HepG2 (cell line): ENCODE measurements around the gene NUDT22. TPM values are rescaled to one million over a fixed set of nuclear protein-coding genes. Genes with fewer than 3 reads are reported as not detected.
A peak's percentile ranks its signal among the peaks of the same experiment; 100 is the strongest.

ENCODE experiments used
- ELF3 ChIP-seq: IDR thresholded peaks from 2 replicates; pipeline ENCODE4 v1.6.1; 2016; ENCODE audit warnings: missing genetic modification reagents, missing compliant biosample characterization
- KMT2A ChIP-seq: sonication (generic); formaldehyde crosslinking; IDR thresholded peaks from 2 replicates; pipeline ENCODE4 v1.4.0; 2020; ENCODE audit warnings: missing genetic modification reagents
- MIER2 ChIP-seq: IDR thresholded peaks from 2 replicates; pipeline ENCODE4 v1.6.1; 2016; ENCODE audit warnings: missing biosample characterization, missing genetic modification reagents
- YY1 ChIP-seq: IDR thresholded peaks from 2 replicates; pipeline ENCODE4 v1.6.1; 2011; ENCODE audit warnings: low read length, low read depth, moderate library complexity, mild to moderate bottlenecking; ENCODE audit not compliant: insufficient read depth, insufficient replicate concordance
- ZFP82 ChIP-seq: sonication (generic); formaldehyde crosslinking; IDR thresholded peaks from 2 replicates; pipeline ENCODE4 v1.5.1; 2020; ENCODE audit warnings: mild to moderate bottlenecking, missing genetic modification reagents, borderline replicate concordance
- polyA plus RNA-seq, 8 experiments: library from polyadenylated mRNA; depleted of rRNA in 3 of 8; stranded (reverse) in 7 of 8; unstranded in 1 of 8; fragments of >200 nt; fragmentation: Illumina TruSeq in 4 of 8; extraction: Trizol in 4 of 8; gene quantifications; 2 replicates each; pipeline versions ENCODE4 v1.2.1 to v1.2.3, GENCODE V29; 2011 to 2016; ENCODE audit warnings: low read depth in 4 of 8, missing spikeins in 1 of 8, mixed read lengths in 1 of 8; ENCODE audit not compliant: insufficient read depth in 1 of 8
- total RNA-seq, 5 experiments: library from RNA; depleted of rRNA; stranded (reverse); fragments of >200 nt; fragmentation: Illumina TruSeq; extraction: Trizol; gene quantifications; 2 replicates each; pipeline ENCODE4 v1.2.3, GENCODE V29; 2016; ENCODE audit warnings: low read depth in 1 of 5
- TF ChIP-seq, protein P1 (sequence below): sonication (generic); formaldehyde crosslinking; IDR thresholded peaks from 2 replicates; pipeline ENCODE4 v1.4.0; 2020; ENCODE audit warnings: missing genetic modification reagents, borderline replicate concordance
- TF ChIP-seq, protein P2 (sequence below): sonication (generic); formaldehyde crosslinking; IDR thresholded peaks from 2 replicates; pipeline ENCODE4 v1.4.0; 2020; ENCODE audit warnings: missing genetic modification reagents
- TF ChIP-seq, protein P3 (sequence below): sonication (generic); formaldehyde crosslinking; IDR thresholded peaks from 2 replicates; pipeline ENCODE4 v1.5.1; 2020; ENCODE audit warnings: mild to moderate bottlenecking, missing genetic modification reagents
- TF ChIP-seq, protein P4 (sequence below): sonication (generic); formaldehyde crosslinking; IDR thresholded peaks from 2 replicates; pipeline ENCODE4 v1.4.0; 2020; ENCODE audit warnings: mild to moderate bottlenecking, low read depth, missing genetic modification reagents
- TF ChIP-seq, protein P5 (sequence below): sonication (generic); formaldehyde crosslinking; IDR thresholded peaks from 2 replicates; pipeline ENCODE4 v1.5.1; 2020; ENCODE audit warnings: mild to moderate bottlenecking, missing genetic modification reagents, borderline replicate concordance
- TF ChIP-seq, protein P6 (sequence below): sonication (generic); formaldehyde crosslinking; IDR thresholded peaks from 2 replicates; pipeline ENCODE4 v1.5.0; 2020; ENCODE audit warnings: missing genetic modification reagents, mild to moderate bottlenecking, borderline replicate concordance

The NUDT22 gene
- total and polyA plus RNA-seq, 2 of the 13 experiments (the other 11 are each of a cell fraction or from before 2014, with no cell fraction given), result 33.5 to 39.8 TPM

DNA sequence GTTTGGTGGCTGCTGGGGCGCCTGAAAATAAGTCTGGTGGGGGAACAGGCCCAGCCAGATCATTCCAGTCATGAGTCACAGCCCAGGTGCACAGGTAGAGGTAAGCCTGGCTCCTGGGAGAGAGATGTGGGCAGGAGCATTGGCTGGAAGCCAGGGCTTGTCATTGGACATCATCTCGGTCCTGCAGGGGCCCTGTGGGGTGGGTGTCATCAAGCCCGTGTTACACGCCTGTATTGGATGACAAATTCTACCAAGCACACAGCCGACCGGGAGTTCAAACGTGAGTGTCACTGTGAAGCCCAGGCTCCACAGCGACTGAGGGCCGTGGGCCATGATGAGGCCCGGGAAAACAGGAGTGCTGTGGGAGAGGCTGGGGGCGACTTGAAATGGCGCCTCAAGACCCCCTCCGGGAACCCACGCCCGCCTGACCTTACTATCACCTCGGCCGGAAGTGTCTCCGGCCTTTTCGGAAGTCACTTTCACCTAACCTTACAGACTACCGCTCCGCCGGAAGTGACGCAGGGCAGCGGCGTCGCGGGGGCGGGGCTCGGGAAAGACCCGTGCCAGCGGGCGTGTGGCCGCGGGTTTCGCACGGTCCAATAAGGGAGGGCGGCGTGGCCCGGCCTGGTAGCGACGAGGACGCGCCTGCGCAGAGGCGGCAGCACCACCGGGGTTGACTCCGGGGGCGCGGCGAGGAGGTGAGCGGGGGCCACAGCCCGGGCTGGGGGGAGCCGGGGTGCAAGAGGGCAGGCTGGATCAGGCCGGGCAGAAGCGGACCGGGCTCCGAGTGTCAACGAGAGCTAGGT lies 14.6 kb downstream of the NUDT22 start, which contains the start of gene FKBP2 (continued):
- TF ChIP-seq ZFP82 (CRISPR knock-in tag) (0 out of 2 replicates have a peak, but pooled peaks have one; percentile 69), MIER2 (CRISPR knock-in tag) (no peak), KMT2A (CRISPR knock-in tag) (0 out of 2 replicates have a peak, but pooled peaks have one; percentile 36), ELF3 (CRISPR knock-in tag) (peak; percentile 57; the same call in 1 of the 2 replicates), YY1 (peak; percentile 71)
- TF ChIP-seq, protein P1, sequence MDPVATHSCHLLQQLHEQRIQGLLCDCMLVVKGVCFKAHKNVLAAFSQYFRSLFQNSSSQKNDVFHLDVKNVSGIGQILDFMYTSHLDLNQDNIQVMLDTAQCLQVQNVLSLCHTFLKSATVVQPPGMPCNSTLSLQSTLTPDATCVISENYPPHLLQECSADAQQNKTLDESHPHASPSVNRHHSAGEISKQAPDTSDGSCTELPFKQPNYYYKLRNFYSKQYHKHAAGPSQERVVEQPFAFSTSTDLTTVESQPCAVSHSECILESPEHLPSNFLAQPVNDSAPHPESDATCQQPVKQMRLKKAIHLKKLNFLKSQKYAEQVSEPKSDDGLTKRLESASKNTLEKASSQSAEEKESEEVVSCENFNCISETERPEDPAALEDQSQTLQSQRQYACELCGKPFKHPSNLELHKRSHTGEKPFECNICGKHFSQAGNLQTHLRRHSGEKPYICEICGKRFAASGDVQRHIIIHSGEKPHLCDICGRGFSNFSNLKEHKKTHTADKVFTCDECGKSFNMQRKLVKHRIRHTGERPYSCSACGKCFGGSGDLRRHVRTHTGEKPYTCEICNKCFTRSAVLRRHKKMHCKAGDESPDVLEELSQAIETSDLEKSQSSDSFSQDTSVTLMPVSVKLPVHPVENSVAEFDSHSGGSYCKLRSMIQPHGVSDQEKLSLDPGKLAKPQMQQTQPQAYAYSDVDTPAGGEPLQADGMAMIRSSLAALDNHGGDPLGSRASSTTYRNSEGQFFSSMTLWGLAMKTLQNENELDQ (CRISPR knock-in tag), result no peak
- TF ChIP-seq, protein P2, sequence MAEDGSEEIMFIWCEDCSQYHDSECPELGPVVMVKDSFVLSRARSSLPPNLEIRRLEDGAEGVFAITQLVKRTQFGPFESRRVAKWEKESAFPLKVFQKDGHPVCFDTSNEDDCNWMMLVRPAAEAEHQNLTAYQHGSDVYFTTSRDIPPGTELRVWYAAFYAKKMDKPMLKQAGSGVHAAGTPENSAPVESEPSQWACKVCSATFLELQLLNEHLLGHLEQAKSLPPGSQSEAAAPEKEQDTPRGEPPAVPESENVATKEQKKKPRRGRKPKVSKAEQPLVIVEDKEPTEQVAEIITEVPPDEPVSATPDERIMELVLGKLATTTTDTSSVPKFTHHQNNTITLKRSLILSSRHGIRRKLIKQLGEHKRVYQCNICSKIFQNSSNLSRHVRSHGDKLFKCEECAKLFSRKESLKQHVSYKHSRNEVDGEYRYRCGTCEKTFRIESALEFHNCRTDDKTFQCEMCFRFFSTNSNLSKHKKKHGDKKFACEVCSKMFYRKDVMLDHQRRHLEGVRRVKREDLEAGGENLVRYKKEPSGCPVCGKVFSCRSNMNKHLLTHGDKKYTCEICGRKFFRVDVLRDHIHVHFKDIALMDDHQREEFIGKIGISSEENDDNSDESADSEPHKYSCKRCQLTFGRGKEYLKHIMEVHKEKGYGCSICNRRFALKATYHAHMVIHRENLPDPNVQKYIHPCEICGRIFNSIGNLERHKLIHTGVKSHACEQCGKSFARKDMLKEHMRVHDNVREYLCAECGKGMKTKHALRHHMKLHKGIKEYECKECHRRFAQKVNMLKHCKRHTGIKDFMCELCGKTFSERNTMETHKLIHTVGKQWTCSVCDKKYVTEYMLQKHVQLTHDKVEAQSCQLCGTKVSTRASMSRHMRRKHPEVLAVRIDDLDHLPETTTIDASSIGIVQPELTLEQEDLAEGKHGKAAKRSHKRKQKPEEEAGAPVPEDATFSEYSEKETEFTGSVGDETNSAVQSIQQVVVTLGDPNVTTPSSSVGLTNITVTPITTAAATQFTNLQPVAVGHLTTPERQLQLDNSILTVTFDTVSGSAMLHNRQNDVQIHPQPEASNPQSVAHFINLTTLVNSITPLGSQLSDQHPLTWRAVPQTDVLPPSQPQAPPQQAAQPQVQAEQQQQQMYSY (CRISPR knock-in tag), result 0 out of 2 replicates have a peak, but pooled peaks have one; percentile 45
- TF ChIP-seq, protein P3, sequence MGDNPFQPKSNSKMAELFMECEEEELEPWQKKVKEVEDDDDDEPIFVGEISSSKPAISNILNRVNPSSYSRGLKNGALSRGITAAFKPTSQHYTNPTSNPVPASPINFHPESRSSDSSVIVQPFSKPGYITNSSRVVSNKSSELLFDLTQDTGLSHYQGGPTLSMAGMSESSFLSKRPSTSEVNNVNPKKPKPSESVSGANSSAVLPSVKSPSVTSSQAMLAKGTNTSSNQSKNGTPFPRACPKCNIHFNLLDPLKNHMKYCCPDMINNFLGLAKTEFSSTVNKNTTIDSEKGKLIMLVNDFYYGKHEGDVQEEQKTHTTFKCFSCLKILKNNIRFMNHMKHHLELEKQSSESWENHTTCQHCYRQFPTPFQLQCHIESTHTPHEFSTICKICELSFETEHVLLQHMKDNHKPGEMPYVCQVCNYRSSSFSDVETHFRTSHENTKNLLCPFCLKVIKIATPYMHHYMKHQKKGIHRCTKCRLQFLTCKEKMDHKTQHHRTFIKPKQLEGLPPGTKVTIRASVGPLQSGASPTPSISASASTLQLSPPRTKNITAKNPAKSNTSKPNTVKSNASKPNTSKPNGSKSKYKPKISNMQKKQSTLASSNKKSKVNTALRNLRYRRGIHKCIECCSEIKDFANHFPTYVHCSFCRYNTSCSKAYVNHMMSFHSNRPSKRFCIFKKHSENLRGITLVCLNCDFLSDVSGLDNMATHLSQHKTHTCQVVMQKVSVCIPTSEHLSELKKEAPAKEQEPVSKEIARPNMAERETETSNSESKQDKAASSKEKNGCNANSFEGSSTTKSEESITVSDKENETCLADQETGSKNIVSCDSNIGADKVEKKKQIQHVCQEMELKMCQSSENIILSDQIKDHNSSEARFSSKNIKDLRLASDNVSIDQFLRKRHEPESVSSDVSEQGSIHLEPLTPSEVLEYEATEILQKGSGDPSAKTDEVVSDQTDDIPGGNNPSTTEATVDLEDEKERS (CRISPR knock-in tag), result no peak
- TF ChIP-seq, protein P4, sequence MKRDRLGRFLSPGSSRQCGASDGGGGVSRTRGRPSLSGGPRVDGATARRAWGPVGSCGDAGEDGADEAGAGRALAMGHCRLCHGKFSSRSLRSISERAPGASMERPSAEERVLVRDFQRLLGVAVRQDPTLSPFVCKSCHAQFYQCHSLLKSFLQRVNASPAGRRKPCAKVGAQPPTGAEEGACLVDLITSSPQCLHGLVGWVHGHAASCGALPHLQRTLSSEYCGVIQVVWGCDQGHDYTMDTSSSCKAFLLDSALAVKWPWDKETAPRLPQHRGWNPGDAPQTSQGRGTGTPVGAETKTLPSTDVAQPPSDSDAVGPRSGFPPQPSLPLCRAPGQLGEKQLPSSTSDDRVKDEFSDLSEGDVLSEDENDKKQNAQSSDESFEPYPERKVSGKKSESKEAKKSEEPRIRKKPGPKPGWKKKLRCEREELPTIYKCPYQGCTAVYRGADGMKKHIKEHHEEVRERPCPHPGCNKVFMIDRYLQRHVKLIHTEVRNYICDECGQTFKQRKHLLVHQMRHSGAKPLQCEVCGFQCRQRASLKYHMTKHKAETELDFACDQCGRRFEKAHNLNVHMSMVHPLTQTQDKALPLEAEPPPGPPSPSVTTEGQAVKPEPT (CRISPR knock-in tag), result no peak
- TF ChIP-seq, protein P5, sequence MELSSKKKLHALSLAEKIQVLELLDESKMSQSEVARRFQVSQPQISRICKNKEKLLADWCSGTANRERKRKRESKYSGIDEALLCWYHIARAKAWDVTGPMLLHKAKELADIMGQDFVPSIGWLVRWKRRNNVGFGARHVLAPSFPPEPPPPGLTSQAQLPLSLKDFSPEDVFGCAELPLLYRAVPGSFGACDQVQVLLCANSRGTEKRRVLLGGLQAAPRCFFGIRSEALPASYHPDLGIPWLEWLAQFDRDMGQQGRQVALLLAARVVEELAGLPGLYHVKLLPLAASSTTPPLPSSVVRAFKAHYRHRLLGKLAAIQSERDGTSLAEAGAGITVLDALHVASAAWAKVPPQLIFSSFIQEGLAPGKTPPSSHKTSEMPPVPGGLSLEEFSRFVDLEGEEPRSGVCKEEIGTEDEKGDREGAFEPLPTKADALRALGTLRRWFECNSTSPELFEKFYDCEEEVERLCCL (CRISPR knock-in tag), result no peak
- TF ChIP-seq, protein P6, sequence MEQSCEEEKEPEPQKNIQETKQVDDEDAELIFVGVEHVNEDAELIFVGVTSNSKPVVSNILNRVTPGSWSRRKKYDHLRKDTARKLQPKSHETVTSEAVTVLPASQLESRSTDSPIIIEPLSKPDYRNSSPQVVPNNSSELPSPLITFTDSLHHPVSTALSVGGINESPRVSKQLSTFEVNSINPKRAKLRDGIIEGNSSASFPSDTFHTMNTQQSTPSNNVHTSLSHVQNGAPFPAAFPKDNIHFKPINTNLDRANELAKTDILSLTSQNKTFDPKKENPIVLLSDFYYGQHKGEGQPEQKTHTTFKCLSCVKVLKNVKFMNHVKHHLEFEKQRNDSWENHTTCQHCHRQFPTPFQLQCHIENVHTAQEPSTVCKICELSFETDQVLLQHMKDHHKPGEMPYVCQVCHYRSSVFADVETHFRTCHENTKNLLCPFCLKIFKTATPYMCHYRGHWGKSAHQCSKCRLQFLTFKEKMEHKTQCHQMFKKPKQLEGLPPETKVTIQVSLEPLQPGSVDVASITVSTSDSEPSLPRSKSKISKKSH (CRISPR knock-in tag), result peak; percentile 83; the same call in 1 of the 2 replicates
